Measurements from ENCODE around the gene CDC42EP2.
"Not testable (repeated sequence)": the region's sequence is repeated elsewhere in the genome, so short reads cannot be mapped to it uniquely, and the experiment has no call there.

CDC42EP2 gene

DNA sequence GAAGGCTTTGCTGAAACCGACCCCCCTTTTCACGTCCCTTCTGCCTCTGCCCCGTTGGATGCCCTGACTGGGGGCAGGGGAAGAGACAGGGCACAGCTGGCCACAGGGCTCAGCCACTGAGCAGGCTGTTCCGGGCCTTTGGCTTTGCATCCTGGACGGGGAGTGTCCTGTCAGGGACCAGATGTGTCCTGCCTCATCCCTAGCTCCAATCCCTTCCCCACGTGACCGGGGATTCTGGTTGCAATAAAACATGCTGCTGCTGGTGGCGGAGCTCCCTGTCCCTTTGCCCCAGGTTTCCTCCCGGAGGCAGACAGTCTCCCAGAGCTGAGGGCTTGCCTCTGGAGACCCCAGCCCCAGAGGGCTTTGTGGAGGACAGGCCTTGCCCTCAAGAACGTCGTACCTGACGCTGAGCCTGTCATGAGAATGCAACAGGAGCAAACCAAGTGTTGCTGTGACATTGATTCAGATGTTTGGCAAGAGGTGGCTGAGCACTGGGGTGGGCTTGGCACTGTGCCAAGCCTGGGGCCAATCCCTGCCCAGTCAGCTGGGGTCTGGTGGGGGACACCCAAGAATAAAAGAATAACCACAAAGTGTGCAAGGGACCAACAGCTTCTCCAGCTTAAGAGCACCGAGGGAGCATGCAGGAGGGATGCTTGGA is 7.3 kb downstream of the CDC42EP2 start:
- no peak for DNase-seq

DNA sequence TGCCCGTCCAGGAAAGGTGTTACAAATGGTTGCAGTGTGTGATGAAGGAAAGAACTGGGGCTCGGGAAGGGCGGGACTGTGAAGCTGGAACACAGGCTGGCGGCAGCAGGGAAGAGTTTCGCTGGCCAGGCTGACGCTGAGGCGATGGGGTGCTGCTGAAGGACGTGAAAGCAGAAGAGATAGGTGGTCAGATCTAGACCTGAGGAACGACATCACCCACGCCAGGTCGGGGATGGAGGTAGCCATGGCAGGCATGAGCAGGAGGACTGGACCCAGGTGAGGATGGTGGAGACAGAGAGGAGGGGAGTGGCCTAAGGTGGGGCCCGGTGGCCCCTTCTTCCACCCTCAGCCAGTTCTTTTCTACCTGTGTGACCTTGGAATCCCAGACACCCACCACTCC is 9.1 kb downstream of the CDC42EP2 start:
- no peak for DNase-seq

- no peak for DNase-seq
Measured at GRCh38 chr11:65325435-65325834, 10.8 kb downstream of the CDC42EP2 start.

DNA sequence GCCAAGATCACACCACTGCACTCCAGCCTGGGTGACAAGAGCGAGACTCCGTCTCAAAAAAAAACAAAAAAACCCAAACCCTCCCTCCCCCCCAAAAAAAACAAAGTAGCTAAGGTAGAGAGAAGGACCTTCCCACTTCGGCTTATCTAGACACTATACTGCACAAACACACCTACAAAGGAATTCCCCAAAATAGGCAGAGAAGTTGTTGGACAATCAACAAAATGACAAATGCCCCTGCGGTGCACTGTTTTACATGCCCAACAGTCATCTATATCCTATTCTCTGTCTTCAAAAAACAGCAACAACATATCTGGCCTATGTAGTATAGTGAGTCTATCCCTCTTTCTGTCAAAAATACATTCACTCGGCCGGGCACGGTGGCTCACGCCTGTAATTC is 12.4 kb downstream of the CDC42EP2 start:
- DNase-seq: no peak

GRCh38 chr11:65329478-65329877 is 14.8 kb downstream of the CDC42EP2 start:
- no peak for DNase-seq

DNA sequence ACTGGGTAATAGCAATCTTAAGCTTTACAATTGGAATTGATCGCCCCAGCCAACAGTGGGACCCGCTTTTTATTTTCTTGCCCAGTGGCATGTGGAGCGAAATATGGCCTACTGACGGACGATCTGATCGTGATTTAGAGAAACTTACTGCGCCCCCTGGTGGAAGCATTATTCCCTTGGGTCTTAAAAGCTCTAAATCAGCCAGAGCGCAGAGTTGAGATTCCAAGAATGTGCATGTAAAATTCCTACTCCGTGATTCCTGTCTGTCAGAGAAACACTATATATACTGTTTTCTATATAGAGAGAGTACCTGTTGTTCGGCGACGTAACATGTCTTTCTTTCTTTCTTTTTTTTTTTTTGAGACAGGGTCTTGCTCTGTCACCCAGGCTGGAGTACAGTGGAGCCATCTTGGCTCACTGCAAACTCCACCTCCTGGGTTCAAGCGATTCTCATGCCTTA is 15.3 kb downstream of the CDC42EP2 start:
- DNase-seq: peak; percentile 80

GRCh38 chr11:65330544-65330943 is 15.9 kb downstream of the CDC42EP2 start:
- no peak for DNase-seq

DNA sequence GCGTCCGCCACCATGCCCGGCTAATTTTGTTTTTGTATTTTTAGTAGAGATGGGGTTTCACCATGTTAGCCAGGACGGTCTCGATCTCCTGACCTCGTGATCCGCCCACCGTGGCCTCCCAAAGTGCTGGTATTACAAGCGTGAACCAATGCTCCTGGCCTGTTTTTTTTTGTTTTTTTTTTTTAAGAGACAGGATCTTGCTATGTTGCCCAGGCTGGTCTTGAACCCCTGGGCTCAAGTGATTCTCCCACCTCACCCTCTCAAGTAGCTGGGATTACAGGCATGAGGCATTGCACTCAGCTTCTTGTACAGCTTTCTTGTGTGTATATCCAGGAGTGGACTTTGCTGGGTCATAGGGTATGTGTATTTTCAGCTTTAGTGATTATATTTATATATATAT is 17.9 kb downstream of the CDC42EP2 start:
- not testable (repeated sequence) for DNase-seq

- no peak for DNase-seq
Measured at GRCh38 chr11:65334696-65335295, 20.1 kb downstream of the CDC42EP2 start.

- no peak for DNase-seq
Measured at GRCh38 chr11:65338676-65339075, 24.0 kb downstream of the CDC42EP2 start.

DNA sequence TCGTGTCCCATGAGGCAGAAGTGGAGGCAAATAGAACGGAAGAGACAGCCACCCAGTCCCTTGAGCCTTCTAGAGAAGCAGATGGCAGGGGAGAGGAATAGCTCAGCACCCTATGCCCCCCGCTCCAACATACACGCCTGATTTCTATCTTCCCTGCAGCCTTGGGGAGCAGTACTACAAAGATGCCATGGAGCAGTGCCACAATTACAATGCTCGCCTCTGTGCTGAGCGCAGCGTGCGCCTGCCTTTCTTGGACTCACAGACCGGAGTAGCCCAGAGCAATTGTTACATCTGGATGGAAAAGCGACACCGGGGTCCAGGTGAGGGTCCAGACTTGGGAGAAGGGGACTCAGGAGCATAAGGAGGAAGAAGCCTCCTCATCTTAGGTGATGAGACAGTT is 25.6 kb downstream of the CDC42EP2 start:
- no peak for DNase-seq

- no peak for DNase-seq
Measured at GRCh38 chr11:65341856-65342255, 27.2 kb downstream of the CDC42EP2 start.

GRCh38 chr11:65351511-65351910 is 36.8 kb downstream of the CDC42EP2 start:
- DNase-seq: no peak

DNA sequence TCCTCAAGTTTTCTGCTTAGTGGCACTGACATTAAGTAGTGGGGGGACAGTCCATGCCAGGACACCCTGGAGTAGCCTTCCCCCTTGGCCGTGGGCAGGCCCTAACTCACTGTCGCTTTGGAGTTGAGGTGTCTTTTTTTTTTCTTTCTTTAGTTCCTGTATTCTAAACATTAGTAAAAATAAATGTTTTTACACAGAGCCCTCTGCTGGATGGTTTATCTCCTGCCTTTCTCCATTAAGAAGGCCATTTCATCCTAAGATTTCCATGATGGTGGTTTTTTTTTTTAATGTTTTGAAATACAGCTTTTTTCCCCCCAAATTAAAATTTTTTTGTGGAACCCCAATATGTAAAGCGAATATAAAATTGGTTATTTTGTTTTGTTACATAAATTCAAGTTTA is 38.1 kb downstream of the CDC42EP2 start:
- no peak for DNase-seq

DNA sequence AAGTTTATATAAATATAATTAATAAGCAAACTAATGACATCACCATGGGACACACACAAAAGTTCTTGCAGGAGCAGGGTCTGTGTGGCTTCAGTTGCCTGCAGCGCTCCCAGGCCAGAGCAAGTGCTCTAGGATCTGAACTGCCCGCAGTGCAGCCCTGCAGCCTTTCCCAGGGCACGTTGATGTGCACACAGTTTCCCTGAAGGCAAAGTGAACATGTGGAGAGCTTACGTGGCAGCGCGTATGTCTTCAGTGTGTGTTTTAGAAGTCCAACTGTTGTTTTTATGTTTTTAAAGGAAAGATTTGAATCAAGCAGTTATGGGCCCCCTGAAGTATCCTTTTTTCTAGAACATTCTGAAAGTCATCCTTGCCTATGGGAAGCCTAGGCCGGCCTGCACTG is 38.7 kb downstream of the CDC42EP2 start:
- no peak for DNase-seq

GRCh38 chr11:65353900-65354264 is 39.2 kb downstream of the CDC42EP2 start:
- no peak for DNase-seq

- peak; percentile 97 for DNase-seq
Measured at GRCh38 chr11:65354265-65355012, 39.8 kb downstream of the CDC42EP2 start, which contains the start of gene TIGD3. Gene TIGD3 (plus strand): TSS chr11:65354751. CDS start chr11:65355809, 1,058 bp downstream.

DNA sequence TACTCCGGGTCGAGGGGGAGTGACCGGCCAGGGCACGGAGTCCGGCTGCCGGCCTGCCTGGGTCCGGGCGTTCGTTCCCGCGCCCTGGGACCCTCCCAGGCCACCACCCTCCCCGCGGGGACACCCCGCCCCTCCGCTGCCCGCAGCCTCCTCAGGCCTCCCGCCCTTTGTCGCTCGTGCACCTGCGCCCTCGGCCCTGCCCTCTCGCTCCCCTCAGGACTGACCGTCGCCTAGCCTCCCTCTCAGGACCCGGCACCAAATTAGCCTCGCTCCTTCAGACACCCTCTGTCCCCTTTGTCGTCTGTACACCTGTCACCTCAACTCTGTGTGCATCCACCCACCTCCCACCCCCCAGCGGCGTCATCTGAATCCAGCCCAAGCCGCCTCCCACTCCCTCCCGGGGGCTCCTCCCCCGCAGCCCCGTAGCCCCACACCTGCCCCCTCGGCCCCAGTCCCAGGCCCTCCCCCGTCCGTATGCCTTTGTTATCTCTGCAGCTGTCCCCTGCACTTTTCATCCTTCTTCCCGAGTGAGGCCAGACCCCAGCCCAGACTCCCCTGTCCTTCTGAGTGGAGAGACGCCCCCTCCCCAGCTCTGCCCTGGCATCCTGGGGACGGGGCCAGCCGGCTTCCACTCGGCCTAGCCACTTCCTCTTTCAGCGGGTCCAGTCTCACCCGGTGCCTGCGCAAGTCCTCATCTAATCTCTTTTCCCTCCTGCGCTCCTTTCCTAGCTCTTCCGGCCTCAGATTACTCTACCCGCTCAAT is 40.5 kb downstream of the CDC42EP2 start:
- peak; percentile 56 for DNase-seq

DNA sequence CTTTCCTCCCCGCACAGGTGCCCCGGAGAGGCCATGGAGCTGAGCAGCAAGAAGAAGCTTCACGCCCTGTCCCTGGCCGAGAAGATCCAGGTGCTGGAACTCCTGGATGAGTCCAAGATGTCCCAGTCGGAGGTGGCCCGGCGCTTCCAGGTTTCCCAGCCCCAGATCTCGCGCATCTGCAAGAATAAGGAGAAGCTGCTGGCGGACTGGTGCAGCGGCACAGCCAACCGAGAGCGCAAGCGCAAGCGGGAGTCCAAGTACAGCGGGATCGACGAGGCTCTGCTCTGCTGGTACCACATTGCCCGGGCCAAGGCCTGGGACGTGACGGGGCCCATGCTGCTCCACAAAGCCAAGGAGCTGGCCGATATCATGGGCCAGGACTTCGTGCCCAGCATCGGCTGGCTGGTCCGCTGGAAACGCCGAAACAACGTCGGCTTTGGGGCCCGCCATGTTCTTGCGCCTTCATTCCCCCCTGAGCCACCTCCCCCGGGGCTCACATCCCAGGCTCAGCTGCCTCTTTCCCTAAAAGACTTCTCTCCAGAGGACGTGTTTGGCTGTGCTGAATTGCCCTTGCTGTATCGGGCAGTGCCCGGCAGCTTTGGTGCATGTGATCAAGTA is 41.2 kb downstream of the CDC42EP2 start:
- no peak for DNase-seq

DNA sequence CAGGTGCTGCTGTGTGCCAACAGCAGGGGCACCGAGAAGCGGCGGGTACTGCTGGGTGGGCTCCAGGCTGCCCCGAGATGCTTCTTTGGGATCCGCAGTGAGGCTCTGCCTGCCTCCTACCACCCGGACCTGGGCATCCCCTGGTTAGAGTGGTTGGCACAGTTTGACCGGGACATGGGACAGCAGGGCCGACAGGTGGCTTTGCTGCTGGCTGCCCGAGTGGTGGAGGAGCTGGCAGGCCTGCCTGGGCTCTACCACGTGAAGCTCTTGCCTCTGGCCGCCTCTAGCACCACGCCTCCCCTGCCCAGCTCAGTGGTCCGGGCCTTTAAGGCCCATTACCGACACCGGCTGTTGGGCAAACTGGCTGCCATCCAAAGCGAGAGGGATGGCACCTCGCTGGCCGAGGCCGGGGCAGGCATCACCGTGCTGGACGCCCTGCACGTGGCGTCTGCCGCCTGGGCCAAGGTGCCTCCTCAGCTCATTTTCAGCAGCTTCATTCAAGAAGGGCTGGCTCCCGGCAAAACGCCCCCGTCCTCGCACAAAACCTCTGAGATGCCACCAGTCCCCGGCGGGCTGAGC is 41.8 kb downstream of the CDC42EP2 start:
- no peak for DNase-seq

DNA sequence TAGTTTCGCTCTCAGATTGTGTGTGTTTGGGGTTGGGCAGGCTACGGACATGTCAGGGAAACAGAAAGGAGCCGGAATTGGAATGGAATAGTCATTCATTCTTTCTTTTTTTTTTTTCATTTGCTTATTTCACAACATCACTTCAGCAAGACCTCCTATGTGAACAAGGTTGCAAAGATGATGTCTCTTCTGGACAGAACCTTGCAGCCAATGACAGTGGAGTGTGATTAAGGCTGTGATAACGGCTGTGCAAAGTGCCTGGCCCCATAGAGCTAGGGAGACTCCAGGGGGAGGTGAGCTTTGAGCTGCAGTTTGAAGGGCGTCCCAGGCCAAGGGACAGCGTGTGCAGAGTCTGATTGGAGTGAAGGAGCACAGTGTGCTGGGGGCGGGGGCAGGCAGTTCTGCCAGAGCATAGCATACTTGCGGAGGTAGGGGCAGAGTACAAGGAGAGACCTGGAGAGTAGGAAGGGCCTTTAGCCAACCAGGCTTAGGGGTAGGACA is 43.2 kb downstream of the CDC42EP2 start:
- DNase-seq: no peak

GRCh38 chr11:65362320-65362931 is 47.8 kb downstream of the CDC42EP2 start:
- no peak for DNase-seq
